H4 (cell line): ENCODE results near the gene DYNC1I1. TPM values are rescaled to one million over a fixed set of nuclear protein-coding genes. Genes with fewer than 3 reads are reported as not detected.

Source experiments
- DNase-seq: peaks from one replicate; pipeline ENCODE4 v3.0.0-alpha.2; 2015; ENCODE audit warnings: low spot score
- total RNA-seq: library from RNA; depleted of rRNA; stranded (reverse); fragments of >200 nt; shearing (Covaris generic); gene quantifications from 2 replicates; pipeline ENCODE4 v1.2.3, GENCODE V29; 2014

Gene DYNC1I1
- total RNA-seq, 1 experiment from 2014 or later = 6.5 TPM

DNA sequence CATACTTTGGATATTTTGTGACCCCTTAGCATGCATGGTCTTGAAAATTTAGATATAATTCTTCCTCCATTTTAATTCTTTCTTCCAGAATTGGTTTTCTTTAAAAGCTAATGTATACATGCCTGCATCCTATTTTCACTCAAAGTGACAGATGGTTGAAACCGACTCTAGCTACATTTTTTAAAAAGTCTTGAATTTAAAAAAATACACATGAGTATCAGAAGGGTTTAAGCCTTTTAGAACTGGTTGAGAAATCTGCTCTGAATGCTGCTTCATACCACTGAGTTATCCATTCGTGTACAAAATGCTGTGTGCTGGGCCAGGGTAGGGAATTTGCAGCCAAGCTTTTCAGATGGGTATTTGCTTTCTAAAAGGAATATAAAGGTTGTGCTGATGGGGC is 16.5 kb downstream of the DYNC1I1 start:
- no peak for DNase-seq

DNA sequence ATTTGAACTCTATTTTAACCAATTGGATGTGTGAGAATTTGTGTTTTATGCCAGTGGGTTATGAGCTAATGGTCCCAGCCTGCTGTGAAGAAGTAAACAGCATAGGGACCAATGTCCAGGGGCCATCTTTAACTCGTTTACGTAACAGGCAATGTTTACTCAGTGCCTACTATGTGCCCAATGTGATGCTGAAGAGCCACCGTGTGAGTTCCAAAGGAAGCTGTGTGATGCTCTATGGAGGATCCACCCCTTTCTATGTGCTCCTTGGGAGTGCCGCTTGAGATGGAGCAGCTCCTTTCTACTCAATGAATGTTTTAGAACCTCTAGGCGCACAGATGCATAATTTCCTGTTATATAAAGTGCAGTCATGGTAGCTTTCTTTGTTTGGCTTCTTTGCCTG is 21.3 kb downstream of the DYNC1I1 start:
- no peak for DNase-seq

DNA sequence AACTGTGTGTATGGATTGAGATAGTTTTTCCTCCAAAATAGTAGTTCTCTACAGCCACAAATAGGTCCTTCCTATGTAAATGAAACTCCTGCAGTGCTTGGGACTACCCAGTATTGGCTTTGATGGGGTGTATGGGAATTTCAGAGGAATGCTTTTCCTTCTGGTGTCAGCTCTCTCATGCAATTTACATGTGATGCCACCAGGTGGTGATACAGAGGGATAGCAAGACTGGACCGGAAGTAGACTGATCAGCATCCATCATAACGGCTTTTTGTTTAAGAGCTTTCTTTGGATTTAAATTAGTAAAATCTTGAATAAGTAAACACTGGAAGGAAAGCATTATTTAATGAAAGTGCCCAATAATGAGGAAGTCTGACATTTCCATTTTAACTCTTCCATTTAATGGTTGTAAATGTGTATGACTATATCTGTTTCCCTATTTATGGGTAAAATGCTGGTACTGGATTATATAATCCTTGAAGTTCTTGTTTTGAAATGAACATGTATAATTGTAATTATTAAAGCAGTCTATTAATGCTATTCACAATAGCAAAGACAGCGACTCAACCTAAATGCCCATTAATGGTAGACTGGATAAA is 22.7 kb downstream of the DYNC1I1 start:
- peak; percentile 71 for DNase-seq

GRCh38 chr7:95796617-95797016 is 24.3 kb downstream of the DYNC1I1 start:
- no peak for DNase-seq

DNA sequence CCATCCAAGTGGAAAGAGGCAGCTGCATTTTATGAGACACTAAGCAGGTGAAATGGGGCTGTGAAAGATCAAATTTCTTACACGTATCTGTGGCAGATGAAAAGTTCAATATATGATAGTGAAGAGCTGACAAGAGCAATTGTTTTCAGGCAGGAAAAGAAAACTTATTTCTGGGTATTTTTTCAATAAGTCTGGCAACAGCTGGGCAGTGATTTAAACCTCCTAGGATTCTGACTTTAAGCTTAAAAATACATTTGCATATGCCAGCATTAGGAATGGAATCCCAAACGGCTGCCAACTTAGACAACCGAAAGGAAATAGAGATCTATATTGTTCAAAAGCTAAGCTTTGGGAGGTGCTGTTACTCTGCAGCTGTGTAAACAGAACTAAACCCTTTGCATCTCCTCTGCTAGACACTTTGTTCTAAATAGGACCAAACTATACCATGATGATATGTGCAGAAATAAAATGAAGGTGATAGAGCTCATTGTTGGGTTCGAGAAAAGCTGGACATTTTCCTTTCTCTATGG is 26.1 kb downstream of the DYNC1I1 start:
- no peak for DNase-seq

GRCh38 chr7:95800787-95801186 is 28.4 kb downstream of the DYNC1I1 start:
- no peak for DNase-seq

DNA sequence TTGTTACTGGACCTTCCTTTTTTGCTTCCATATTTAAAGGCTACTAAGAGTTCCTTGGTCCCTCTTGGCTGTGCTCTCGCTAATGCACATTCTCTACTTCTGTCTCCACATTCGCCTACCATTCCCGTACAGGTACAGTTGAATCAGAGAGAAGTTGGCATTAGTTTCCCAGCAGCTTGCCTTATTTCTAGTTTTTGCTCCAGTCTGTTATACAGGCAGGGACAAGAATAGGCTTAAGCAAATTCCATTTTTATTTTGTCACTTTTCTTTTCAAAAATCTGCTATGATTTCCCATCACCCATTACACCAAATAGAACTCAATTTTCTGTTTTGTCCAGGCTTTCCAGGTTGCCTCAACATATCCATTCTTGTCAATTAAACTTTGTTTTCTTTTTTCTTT is 29.9 kb downstream of the DYNC1I1 start:
- no peak for DNase-seq

GRCh38 chr7:95804052-95804451 is 31.7 kb downstream of the DYNC1I1 start:
- no peak for DNase-seq

DNA sequence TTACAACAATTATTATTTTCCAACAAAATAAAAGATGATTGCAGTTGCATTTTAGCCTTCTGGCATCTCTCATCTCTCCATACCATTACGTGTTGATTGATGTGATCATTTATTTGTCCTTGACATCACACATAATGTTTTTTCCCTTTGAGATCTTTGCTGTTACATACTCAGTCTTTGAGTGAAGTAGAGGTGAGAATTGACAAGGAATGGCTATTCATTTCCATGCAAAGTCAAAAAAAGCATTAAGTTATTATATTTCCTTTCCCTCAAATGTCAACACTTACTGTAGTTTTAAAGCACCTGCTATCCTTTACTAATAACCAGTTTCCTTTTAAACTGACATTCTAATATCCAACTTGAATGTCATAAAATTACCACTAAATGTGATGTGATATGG is 33.6 kb downstream of the DYNC1I1 start:
- DNase-seq = no peak

DNA sequence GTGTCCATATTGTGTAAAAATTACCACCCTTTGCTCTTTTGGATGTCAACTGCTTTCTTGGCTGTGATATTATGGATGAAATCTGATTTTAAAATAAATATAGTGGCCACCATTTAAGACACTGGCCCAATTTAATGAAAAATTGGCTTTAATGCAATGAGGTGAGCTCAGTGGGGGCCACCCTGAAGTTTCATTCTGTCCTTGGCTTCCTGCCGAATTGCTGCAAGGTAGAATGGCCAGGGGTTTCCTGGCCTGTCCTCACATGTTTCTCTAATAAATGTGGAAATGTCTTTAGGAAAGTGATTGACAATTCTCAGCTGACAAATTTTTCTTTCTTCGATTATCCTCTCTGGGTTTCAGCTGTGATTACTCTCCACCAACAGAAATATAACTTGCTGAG is 36.0 kb downstream of the DYNC1I1 start:
- DNase-seq = no peak

DNA sequence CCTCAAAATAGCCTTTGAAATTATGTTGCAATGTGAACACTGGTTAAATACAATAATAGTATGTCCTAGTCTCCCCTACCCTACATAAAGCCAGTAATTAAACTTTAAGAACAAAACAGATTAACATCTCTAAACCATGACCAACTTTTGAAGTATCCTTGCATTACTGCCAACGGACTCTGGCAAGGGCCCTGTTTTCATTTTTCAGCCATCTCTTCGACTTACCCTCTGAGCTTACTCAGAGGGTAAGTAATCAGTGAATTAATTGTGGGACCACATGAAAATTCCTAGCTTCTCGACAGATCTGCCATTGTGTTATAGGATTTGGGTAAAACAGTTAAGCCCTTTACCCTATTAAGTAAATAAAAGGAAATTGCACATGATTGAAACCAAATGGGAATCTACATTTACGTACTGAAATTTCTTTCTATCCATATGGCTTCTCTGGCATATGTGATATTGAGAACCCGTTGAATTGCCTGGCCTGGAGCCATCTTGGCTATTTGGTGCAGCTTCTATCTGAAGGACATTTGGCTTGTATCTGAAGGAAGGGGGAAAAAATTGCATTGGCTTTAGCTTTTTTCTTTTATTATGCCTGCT is 39.6 kb downstream of the DYNC1I1 start:
- DNase-seq = no peak

GRCh38 chr7:95814721-95815120 is 42.4 kb downstream of the DYNC1I1 start:
- DNase-seq = no peak

DNA sequence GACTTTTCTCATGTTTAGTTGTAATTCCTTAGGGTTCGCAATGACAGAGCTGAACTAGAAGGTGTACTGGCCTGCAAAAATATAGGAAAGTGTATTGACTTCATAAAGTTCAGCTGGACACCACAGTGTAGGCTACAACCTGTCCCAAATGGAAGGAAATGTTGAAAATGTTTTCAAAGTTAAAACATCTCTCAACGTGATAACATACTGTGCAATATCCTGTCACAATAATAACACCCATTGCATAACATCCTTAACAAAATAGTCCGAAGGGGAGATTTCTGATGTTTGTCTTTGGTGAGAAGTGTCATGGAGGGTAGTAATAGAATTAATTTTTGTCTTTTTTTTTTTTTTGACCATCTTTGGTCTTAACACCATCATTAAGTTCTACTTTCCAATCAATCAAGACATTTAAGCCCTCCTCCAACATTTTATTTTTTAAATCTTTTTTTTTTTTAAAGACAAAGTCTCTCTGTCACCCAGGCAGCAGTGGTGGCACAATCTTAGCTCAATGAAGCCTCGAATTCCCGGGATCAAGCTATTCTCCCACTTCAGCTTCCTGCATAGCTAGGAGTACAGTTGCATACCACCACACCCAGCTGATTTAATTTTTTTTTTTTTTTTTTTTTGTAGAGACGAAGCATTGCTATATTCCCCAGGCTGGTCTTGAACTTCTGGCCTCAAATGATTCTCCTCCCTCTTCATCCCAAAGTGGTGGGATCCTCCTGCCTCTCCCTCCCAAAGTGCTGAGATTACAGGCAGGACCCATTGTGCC is 45.7 kb downstream of the DYNC1I1 start:
- no peak for DNase-seq

DNA sequence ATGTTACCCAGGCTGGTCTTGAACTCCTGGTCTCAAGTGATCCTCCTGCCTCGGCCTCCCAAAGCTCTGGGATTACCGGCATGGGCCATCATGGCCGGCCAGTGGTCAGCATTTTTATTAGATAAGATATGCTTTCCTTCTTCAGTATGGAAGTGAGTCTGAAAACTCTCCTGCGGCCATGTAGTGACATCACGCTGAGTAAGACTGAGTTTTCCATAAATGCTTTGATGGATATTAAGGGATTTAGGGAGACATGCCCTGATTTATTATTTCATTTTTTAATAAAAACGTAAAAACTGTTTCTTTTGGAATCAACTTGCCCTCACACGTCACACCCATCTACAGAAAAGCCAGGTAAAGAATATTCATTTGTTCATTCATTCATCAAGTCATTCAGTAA is 48.4 kb downstream of the DYNC1I1 start:
- DNase-seq = no peak

DNA sequence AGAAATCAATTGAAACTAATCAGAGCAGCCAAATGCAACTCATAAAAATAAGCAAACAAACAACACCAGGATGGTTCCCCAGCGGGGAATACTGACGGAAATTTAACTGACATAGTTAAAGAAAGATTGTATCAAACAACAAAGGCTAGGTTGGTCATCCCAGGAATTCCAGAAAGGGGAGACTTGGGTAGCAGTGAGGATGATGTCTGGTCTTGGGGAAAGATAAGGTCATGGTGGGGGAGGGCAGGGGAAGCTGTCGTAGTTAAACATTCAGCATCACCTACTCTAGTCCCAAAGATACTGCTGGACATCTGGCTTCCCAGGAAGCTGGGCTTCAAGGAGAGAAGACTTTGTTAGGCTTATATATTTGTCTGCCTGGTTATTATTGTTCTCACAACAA is 50.4 kb downstream of the DYNC1I1 start:
- no peak for DNase-seq

DNA sequence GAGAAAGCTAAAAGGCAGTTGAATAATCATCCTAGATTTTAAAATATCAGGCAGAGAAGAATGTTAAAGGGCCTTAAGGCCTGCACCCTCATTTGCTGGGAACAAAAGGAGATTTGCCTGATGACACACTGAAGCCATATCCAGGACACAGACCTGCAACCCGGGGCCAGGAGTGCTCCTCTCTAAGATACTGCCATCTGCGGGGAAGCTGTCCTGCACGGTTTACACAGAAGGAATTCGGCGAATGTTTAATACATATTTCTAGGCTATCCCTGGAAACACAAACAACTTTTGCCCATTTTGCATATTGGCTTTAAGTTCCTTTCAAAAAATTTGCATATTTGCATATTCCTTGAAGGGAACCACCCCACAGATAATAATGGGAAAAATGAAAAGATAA is 52.3 kb downstream of the DYNC1I1 start:
- DNase-seq = no peak

- no peak for DNase-seq
Observed at GRCh38 chr7:95828824-95829790, 56.8 kb downstream of the DYNC1I1 start.

- DNase-seq = peak; percentile 30
Observed at GRCh38 chr7:95840953-95841950, 68.9 kb downstream of the DYNC1I1 start.

DNA sequence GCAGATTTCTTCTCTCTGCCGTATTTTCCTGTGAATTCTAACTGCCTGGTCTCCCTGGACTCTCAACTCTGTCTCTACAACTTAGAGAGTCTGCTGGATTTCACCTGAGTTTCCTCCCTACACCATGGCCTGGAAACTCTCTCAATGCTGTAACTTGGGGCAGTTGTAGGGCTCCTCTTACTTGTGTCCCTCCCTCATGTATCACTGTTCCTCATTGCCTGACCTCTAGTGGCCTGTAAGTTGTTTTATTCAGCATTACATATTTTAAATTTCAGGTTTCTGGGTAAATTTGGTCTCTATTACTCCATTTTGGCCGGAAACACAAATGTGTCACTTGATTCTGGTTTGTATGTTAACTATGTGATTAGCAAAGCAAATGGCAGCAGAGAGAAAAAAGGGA is 70.9 kb downstream of the DYNC1I1 start:
- DNase-seq = no peak

DNA sequence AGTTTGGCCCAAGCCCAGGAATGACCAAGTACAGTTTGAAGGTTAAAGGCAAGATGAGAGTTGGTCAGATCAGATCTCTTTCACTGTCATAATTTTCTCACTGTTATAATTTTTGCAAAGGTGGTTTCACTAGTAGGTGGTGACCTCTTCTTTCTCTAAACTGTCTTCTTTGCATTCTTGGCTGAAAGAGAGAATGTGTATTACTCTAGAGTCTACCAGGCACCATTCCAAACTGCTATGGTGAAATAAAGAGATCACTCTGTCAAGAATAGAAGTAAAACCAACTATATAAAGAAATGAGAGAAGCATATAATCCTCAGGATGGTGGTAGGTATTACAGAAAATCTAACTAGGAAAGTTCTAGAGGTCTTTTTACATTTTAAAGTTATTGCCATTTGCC is 72.7 kb downstream of the DYNC1I1 start:
- DNase-seq = no peak

- DNase-seq = no peak
Observed at GRCh38 chr7:95847061-95847460, 74.7 kb downstream of the DYNC1I1 start.
